Inflammatory macrophage treated with lipopolysaccharide for 4 hours (primary cell): Measurements from ENCODE around the gene CACNG7.
A peak's percentile ranks its signal among the peaks of the same experiment; 100 is the strongest.

Source experiments
- DNase-seq: peaks from one replicate; pipeline ENCODE4 v3.0.0-alpha.2; 2020

The CACNG7 gene

DNA sequence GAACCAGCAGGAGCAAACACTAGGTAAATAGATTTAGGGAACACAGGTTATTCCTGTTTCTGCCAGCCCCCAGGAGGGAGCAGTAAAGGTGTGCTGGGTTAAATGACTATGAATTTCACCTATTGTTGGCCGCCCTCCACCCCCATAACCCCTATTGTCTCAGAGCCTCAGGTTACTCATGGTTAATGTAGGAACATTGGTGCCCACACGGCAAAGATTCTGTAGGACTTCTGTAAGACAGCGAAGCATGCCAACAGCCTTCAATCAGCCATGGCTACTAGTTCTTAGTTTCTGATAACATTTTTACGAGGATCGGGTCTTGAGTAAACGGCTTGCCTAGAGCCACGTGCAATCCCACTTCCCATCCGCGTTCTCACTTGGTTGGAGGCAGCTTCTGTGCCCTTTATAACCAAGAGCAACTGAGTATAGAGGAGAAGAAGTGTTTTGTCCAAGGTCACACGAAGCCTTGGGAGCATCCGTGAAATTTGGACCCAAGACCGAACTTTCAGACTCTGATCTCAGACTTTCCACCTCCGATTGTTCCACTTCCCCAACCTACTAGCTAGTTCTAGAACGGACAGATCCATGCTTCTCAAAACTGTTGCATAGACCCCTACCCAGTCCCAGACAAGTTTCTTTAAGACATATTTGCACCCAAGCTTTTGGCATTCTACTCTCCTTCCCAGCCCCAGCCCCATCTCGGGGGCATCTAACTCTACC is 48.5 kb downstream of the CACNG7 start:
- no peak for DNase-seq

DNA sequence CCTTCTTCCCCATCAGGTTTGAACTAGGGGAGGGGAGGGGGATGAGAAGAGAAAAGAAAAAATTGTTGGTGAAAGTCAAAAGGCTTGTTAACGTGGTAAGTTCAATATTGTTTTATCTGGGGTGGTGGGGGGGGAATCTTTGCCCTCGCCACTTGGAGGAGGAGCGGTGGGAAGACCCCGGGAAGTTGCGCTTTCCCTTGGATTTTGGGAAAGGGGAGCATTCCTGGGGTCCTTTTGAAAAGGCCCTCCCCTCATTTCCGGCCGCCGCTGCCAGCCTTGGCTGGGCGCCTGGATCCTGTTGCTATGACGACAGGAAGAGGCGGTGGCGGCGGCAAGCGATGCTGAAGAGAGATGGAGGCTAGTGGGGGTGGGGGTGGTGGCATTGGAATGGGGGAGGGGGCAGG is 49.1 kb downstream of the CACNG7 start:
- DNase-seq, result no peak

DNA sequence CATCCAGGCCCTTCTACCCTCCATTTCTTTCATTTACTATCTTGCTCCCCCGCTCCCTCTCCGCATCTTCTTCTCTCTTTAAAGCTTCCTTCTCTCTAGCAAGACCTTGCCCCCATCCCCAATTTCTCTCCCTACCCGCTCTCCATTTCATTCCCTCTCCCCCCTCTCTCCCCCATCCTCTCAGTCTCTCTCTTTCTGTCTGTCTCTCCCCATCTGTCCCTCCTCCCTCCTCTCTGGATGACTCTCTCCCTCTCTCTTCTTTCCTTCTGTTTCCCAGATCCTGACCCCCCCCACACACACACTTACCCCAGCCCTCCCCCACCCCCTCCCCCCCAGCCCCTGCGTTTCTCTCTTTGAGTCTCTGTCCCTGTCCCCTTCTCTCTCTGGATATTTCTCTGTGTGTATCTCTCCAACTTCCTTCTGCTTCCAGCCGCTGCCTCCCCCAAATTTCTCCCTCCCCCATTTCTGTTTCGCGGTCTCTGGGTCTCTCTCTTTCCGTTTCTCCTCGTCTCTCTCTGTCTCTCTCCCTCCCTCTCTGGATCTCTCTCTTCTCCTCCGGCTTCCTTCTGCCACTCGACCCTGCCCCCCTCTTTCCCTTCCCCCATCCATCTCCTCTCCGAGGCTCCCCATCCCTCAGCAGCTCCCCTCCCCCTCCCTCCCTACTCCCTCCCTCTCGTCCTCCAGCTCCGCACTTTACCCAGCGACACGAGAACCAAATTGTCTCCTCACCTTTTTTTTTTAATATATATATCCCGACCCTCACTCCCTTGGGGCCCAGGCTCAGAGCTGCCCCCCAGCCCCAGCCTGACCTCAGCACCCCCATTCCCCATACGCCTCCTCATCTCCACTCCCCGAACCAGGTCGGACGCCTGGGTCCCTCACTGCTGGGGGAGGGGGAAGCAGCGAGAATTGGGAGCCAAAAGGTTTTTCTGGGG is 50.0 kb downstream of the CACNG7 start:
- no peak for DNase-seq

DNA sequence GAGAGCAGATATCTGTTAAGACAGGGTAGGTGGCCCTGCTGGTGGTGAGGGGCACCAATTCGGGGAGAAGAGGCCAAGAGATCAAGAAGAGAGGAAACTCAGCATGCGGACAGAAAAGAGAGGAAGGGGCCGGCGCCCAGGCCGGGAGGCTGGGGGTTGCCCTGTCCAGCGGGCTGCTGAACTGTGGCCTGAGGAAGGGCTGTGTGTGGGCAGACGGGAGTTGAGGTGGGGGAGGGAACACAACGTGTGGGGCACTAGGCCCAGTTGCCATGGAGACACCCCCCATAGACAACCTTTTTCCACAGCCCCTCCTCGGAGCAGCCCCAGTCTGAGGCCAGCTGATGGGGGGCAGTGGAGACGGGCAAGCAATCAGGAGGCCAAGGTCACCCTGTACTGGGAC is 51.1 kb downstream of the CACNG7 start:
- no peak for DNase-seq

DNA sequence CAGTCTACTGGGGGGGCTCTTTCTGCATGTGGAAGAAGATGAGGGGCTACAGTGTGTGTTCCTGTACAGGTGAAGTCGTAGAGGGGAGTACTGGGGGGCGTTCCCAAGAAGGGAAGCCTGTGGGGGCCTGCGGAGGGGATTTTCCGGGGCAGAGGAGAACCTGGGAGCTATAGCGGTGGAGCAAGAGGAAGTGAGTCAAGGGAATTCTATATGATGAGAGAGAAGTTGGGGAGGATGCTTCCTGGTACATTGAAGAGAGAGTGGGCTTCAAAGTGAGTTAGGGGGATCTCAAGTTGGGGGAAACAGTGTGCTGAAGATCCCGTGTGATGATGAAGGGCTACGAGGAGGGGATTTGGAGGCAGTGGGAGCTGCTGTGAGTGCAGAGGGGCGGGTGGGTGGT is 51.8 kb downstream of the CACNG7 start:
- no peak for DNase-seq

DNA sequence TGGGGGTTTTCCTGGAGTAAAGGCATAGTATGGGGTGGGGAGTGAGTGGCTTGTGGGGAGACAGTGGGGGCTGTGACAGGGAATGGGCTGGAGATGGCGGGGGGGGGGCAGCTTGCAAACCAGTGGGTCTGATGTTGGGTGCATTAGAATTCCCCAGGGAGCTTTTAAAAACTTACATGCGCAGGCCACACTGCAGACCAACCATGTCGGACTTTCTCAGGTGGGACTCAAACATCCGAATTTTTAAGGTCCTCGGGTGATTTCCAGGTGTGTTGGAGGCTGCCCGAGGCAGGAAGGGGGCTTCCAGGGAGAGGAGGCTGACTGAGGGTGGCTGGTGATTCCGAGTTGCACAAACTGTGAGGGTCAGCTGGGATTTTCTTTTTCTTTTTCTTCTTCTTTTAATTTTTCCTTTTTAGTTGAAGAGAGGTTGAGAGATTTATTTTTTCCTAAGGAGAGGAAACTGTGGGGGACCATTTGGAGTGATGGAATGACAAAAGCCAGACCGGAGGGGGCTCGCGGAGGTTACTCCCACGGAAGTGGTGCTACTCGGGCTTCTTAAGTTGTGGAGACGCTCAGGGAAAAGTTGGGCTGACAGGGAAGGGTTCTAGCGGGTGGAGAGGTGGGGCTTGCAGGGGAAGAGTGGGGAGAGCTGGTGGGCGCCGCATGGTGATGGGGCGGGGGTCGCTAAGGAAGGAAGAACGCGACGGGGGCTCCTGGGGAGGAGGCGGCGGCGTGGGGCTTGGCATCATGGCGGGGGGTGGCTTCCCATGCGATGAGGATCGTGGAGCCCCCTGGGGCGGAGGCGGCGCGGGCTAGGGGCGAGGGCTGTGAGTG is 52.7 kb downstream of the CACNG7 start:
- DNase-seq, result no peak

DNA sequence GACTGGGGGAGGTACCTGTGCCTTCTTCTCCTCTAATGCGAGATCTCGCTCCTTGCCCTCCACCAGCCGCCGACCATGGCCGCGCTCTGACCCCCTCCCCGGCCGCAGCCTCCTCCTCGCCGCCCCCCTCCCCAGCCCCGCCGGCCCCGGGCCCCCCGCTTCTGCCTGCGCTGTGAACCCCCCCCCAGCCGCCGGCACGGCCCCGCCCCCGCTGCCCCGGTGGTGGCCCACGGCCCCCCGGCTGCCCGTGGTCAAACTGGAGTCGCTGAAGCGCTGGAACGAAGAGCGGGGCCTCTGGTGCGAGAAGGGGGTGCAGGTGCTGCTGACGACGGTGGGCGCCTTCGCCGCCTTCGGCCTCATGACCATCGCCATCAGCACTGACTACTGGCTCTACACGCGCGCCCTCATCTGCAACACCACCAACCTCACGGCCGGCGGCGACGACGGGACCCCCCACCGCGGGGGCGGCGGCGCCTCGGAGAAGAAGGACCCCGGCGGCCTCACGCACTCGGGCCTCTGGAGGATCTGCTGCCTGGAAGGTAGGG is 53.9 kb downstream of the CACNG7 start, which contains the start of gene CACNG8:
Gene CACNG8 (plus strand): TSS at position 51 of the 545 bp plus-strand sequence.
- no peak for DNase-seq

DNA sequence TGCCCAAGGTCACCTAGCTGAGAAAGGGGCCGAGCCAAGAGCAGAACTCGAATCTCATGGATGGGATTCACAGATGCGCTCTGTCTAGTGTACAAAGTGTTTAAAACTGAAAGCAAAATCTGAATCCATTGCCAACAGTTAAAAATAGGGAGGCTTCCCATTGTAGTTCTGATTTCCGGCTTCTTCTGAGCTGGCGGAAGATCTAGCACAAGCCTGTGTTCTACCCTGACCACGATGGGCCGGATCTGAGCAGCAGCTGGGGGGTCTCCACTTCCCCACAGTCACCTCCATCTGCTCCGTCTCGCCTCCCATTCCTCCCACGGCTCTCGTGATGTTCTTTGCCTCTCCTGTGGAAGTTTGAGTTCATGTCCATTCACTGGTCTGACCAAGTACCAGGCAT is 56.0 kb downstream of the CACNG7 start:
- DNase-seq, result no peak

DNA sequence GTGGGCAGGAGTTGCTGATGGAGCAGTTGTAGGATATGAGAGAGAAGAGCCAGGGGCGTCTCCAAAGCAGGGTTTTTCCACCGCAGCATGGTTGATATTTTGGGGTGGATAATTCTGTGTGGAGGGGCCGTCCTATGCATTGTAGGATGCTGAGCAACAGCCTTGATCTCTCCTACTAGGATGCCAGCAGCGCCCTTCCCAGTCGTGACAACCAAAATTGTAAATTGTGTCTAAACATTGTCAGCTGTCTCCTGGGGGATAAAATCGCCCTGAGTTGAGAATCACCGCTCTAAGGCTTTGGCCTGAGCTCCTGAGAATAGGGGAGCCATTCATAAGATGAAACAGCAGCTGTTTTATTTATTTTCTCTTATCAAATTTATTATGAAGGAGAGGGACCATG is 57.9 kb downstream of the CACNG7 start:
- DNase-seq, result no peak

DNA sequence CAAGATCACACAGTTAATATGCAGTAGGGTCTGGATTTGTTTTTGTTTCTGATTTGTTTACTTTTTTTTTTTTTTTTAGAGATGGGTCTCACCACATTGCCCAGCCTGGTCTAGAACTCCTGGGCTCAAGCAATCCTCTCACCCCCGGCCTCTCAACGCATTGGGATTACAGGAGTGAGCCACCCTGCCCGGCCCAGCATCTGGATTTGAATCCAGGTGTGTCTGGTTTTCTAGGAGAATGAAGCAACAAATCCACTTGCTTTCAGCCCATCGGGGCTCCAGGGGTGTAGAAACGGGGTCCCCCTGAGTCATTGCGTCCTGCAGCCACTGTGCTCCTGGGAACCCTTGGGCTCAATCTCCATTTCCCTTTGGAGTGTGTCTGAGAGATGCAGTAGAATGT is 60.3 kb downstream of the CACNG7 start:
- DNase-seq, result no peak

DNA sequence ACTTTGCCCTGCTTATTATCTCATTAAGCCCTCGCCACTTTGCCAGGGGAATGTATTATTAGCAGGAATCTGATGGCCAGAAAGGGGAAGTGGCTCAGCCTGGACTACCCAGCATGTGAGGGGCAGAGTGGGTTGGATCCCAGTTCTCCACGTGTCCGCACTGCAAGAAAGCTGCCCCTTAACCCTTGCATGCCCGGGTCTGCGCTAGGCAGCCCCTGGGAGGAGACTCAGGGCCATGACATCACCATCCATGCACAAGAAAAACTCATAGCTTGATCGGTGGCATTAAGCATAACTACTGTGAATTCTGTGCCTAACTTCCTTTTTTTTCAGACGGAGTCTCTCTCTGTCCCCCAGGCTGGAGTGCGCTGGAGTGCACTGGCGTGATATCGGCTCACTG is 62.6 kb downstream of the CACNG7 start:
- DNase-seq, result peak; percentile 68

DNA sequence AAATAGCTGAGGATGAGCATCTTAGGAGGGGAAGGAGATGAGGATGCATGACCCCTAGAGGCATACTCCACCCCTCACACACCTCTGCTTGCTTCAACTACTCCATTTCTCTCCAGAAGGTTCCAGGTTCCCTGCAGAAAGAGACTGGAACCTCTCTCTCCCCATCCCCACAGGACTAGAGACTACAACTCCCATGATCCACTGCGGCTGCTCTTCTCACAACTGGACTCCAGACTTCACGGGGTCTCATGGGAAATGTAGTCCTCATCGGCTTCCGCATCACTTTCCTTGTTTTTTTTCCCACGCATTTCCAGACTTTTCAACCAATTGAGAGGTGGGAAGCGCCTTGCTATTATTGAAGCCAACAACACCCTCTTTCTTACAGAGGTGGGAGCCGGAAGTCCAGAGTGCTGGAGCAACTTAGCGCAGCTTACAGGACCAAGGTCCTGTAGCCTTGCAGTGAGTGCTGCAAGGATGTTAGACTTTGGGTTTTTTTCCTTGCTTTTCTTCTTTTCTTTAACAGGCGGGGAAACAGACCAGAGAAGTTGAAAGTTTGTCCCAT is 68.4 kb downstream of the CACNG7 start:
- peak; percentile 80 for DNase-seq

DNA sequence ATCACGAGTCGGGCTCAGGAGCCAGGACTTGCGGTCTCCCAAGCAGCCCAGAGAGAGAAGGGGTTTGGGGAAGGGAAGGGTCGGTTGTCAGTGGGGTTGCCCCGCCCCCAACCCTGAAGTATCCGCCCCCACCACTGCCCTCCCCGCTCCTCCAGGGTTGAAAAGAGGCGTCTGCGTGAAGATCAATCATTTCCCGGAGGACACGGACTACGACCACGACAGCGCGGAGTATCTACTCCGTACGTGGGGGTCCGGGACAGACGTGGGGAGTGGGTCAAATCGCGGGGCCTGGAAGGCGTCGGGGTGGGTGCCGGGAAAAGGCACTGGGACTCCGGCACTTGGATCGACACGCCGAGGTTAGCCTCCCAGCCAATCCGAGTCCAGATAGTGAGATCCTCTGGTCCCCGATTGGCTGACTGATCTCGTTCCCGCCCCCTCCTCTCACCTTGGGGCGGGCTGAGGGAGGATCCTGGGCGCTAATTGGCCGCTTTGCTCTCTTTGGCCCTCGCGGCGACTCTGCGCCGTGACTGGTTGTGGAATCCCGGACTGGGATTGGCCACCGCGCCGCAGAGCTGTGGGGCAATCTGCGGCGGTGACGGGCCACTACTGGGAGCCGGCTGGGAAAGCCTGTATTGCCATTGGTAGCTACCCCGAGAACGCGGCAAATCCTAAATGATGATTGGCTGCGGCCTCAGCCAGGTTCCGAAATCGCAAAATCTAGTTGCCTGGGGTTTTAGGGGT is 69.1 kb downstream of the CACNG7 start:
- peak; percentile 55 for DNase-seq

DNA sequence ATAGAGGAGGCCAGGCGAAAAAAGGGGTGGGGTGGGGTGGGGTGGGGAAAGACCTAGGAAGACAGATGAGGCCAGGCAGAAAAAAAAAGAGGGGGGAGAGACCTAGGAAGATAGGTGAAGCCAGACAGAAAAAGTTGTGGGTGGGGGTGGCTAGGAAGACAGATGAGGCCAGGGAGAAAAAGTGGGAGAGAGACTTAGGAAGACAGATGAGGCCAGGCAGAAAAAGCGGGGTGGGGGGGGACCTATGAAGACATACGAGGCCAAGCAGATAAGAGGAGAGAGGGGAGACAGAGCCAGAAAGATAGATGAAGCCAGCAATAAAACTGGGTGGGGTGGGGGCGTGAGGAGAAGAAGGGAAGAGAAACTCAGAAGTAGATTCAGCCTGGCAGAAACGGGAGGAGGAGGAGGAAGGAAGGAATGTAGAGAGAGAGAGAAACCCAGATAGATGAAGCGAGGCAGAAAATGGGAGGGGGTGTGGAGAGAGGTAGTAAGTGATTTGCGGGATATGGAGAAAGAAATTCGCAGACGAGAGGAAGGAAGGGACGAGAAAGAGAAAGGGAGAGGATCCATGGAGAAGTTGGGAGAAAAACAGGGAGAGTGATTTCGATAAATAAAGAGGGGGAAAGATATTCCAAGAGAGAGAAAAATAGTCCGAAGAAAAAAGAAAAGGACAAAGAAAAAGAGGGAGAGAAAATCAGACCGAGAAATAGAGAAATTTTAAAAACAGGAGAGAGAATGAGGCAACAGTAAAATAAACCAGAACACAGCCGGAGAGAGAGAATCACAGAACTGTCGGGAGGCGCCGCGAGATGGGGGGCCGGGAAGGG is 70.1 kb downstream of the CACNG7 start:
- no peak for DNase-seq

DNA sequence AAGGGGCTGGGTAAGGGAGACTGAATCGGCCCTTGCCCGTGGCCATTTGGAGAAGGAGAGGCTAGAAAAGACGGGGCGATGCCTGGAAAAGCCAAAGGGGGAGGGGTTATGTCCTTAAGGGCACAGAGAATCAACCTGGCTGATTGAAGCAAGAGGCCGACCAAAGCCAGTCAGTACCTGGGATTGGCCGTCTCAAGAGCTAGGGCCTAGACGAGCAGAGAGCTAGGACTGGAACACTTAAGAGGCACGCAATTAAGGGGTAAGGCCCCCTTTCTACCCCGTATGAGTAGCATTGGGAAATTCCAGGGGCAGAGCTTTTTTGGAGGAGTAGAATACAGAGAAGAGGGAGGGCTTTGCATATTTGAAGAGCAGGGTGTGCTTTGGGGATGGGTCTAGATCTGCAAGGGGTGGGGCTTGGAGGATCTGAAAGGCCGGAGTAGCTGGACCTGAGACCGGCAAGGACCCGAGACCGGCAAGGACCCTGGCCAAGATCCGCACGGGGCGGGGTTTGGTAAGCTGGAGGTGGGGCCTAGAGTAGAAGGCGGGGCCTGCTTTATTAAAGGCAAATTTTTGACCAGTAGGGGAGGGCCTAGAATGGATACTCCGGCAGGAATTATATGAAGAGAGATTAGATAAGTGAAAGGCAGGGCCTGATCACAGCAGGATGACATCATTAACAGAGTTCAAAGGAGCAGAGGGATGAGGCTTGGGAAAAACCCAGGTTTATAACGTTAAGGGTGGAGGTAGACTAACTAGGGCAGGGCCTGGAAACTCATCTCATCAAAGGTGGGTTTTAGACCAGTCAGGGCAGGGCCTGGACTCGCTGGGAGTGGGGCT is 71.7 kb downstream of the CACNG7 start:
- no peak for DNase-seq

DNA sequence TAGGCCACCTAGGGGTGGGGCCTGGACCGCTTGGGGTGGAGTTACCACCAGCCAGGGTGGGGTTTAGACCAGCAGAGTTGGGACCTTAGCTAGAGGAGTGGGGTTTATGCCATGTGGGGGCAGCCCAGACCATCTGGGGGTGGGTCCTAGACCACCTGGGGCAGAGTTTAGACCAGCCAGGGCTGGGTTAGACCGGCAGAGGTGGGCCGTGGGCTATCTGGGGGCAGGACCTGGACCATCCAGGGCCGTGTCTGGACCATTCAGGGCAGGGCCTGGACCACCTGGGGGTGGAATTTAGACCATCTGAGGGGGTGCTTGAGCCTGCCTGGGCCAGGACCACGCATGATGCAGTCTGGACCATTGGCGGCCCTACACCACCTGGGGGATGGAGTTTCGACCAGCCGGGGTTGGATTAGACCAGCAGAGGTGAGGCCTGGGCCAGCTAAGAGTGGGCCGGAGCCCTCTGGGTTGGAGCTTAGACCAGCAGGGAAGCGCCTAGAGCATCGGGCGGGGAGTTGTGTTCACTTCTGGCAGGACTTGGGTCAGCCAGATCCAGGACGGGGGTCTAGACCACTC is 72.4 kb downstream of the CACNG7 start:
- DNase-seq, result no peak

DNA sequence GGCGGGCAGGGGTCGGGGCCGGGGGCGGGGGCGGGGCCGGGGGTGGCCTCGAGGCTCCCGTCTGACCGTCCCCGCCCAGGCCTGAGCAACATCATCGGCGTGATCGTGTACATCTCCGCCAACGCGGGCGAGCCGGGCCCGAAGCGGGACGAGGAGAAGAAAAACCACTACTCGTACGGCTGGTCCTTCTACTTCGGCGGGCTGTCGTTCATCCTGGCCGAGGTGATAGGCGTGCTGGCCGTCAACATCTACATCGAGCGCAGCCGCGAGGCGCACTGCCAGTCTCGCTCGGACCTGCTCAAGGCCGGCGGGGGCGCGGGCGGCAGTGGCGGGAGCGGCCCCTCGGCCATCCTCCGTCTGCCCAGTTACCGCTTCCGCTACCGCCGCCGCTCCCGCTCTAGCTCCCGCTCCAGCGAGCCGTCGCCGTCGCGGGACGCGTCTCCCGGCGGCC is 72.9 kb downstream of the CACNG7 start:
- DNase-seq, result no peak

DNA sequence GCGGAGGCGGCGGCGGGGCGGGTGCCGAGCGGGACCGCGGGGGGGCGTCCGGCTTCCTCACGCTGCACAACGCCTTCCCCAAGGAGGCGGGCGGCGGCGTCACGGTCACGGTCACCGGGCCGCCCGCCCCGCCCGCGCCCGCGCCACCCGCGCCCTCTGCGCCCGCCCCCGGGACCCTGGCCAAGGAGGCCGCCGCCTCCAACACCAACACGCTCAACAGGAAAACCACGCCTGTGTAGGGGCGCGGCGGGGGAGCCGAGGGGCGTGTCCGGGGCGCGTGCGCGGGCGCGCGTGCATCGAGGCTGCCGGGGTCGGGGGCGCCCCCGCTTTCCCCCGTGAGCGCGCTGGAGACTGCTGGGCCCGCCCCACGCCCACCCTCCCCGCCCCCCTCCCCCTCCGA is 73.5 kb downstream of the CACNG7 start:
- no peak for DNase-seq
